Measurements from ENCODE around the gene AKAP11.

DNA sequence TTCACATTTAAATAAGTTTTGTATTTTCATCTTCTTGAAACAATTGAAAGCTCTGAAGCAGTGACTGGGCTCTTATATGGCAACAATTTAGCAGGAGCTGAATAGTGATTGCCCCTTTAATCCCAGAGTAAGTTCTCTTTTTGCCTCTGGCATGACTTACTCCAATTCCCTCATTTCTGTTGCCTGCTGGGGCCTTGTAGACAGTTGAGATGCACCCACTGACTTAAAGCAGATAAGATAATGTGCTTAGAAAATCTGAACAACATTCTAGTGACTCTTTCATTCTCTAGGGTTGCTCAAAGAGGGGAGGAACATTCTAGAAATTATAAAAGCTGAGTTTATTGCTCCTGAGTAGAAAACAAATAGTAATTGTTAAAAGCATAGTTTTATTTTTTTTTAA, 52.8 kb downstream of the AKAP11 start:
- TF ChIP-seq, protein P1, sequence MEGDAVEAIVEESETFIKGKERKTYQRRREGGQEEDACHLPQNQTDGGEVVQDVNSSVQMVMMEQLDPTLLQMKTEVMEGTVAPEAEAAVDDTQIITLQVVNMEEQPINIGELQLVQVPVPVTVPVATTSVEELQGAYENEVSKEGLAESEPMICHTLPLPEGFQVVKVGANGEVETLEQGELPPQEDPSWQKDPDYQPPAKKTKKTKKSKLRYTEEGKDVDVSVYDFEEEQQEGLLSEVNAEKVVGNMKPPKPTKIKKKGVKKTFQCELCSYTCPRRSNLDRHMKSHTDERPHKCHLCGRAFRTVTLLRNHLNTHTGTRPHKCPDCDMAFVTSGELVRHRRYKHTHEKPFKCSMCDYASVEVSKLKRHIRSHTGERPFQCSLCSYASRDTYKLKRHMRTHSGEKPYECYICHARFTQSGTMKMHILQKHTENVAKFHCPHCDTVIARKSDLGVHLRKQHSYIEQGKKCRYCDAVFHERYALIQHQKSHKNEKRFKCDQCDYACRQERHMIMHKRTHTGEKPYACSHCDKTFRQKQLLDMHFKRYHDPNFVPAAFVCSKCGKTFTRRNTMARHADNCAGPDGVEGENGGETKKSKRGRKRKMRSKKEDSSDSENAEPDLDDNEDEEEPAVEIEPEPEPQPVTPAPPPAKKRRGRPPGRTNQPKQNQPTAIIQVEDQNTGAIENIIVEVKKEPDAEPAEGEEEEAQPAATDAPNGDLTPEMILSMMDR (conservative IDR thresholded peaks at IDR 0.05 in 1 of 2, IDR thresholded peaks at IDR 0.05 in 1 of 2; ENCODE audit: extremely low read depth in 1 of 2, insufficient read depth in 1 of 2, low read depth in 1 of 2, low read length in 2 of 2), result no peak
- TF ChIP-seq EZH2 (IDR thresholded peaks at IDR 0.05; ENCODE audit: borderline replicate concordance, low read length), result no peak

Data from mammary epithelial cell (primary cell).